ENCODE measurements around the gene SPECC1. TPM values are rescaled to one million over a fixed set of nuclear protein-coding genes. Genes with fewer than 3 reads are reported as not detected.
"Not testable (repeated sequence)": the region's sequence is repeated elsewhere in the genome, so short reads cannot be mapped to it uniquely, and the experiment has no call there.

SPECC1 gene
- polyA plus RNA-seq, 1 of the 3 experiments (the other 2 are of a cell fraction): 11.2 TPM

GRCh38 chr17:20227720-20228370 is 218.7 kb downstream of the SPECC1 start:
- H3K4me1 ChIP-seq (ENCODE audit: control insufficient read depth in 1 of 2, insufficient read depth in 2 of 2, low read depth in 1 of 2, low read length in 1 of 2); H3K9me3 ChIP-seq; H3K27ac ChIP-seq (ENCODE audit: low read depth in 2 of 2, low read length in 1 of 2); H3K79me2 ChIP-seq (ENCODE audit: insufficient read depth); H3K4me2 ChIP-seq; DNase-seq; H3K9ac ChIP-seq; H4K20me1 ChIP-seq (ENCODE audit: insufficient read depth); H3K36me3 ChIP-seq (replicated peaks in 1 of 2; ENCODE audit: control insufficient read depth in 1 of 2, insufficient read depth in 2 of 2, low read length in 1 of 2); POLR2A ChIA-PET; H3F3A ChIP-seq (replicated peaks; ENCODE audit: insufficient read depth); H3K27me3 ChIP-seq (ENCODE audit: insufficient read depth); H3K9me2 ChIP-seq; H3K4me3 ChIP-seq (ENCODE audit: low read depth in 2 of 2, low read length in 1 of 2); H2AFZ ChIP-seq (ENCODE audit: low read depth): not testable (repeated sequence)
- CTCF ChIA-PET: interaction anchor here (0.6 to 5.3 kb wide), 11 partner anchors 9 to 972 kb away, joined by 3 to 59 read pairs (median 9); no protein-coding TSS in a partner anchor
- 97% methylated on average over 11 of the region's 11 CpGs for WGBS (ENCODE audit: low lambda C conversion rate)

GRCh38 chr17:20228410-20228809 is 219.3 kb downstream of the SPECC1 start:
- DNase-seq: no peak
- H3K4me3 ChIP-seq (ENCODE audit: low read depth in 2 of 2, low read length in 1 of 2): no peak overlapping the region
- no peak overlapping the region for H3K27ac ChIP-seq (ENCODE audit: low read depth in 2 of 2, low read length in 1 of 2)
- TF ChIP-seq USF2 (IDR thresholded peaks at IDR 0.05; ENCODE audit: borderline replicate concordance, low read depth, low read length): no peak
- TF ChIP-seq MAX (IDR thresholded peaks at IDR 0.05; ENCODE audit: low read depth): no peak
- no peak for TF ChIP-seq SMC3 (IDR thresholded peaks at IDR 0.05; ENCODE audit: low read depth, low read length)
- TF ChIP-seq EZH2phosphoT487 (IDR thresholded peaks at IDR 0.05; ENCODE audit: borderline replicate concordance, low read depth): no peak
- TF ChIP-seq RCOR1 (IDR thresholded peaks at IDR 0.05; ENCODE audit: low read length): no peak
- TF ChIP-seq TAF1 (IDR thresholded peaks at IDR 0.05; ENCODE audit: borderline replicate concordance, low read depth, low read length): no peak
- no peak for TF ChIP-seq NRF1 (IDR thresholded peaks at IDR 0.05; ENCODE audit: low read depth, low read length)
- H4K20me1 ChIP-seq (ENCODE audit: insufficient read depth): no peaks in the 10 kb centered on the region
- CTCF ChIA-PET: interaction anchor here (0.6 to 5.3 kb wide), 6 partner anchors 8 to 972 kb away, joined by 4 to 59 read pairs (median 22); no protein-coding TSS in a partner anchor
- H3K9ac ChIP-seq: no peak overlapping the region
- POLR2A ChIA-PET: no interaction called here
- no peaks in the 10 kb centered on the region for H3F3A ChIP-seq (replicated peaks; ENCODE audit: insufficient read depth)
- H2AFZ ChIP-seq (ENCODE audit: low read depth): no peak overlapping the region
- peaks cover 0 to 3% of the 10 kb centered on the region in 2 experiments; a peak in 1 of 4 replicates for H3K4me1 ChIP-seq (ENCODE audit: control insufficient read depth in 1 of 2, insufficient read depth in 2 of 2, low read depth in 1 of 2, low read length in 1 of 2)
- no peak overlapping the region for H3K4me2 ChIP-seq
- no peaks in the 10 kb centered on the region for H3K9me2 ChIP-seq
- H3K27me3 ChIP-seq (ENCODE audit: insufficient read depth): no peaks in the 10 kb centered on the region
- WGBS (ENCODE audit: low lambda C conversion rate): 100% methylated on average over 1 of the region's 1 CpG
- no peaks in the 10 kb centered on the region; the same call in 1 of the 2 replicates for H3K79me2 ChIP-seq (ENCODE audit: insufficient read depth)
- H3K9me3 ChIP-seq: no peaks in the 10 kb centered on the region
- peaks cover 4 to 6% of the 10 kb centered on the region in 2 experiments for H3K36me3 ChIP-seq (replicated peaks in 1 of 2; ENCODE audit: control insufficient read depth in 1 of 2, insufficient read depth in 2 of 2, low read length in 1 of 2)

GRCh38 chr17:20228860-20229259 is 219.7 kb downstream of the SPECC1 start:
- 90% methylated on average over 3 of the region's 3 CpGs for WGBS (ENCODE audit: low lambda C conversion rate)
- H4K20me1 ChIP-seq (ENCODE audit: insufficient read depth): no peaks in the 10 kb centered on the region
- no peak for TF ChIP-seq NRF1 (IDR thresholded peaks at IDR 0.05; ENCODE audit: low read depth, low read length)
- TF ChIP-seq YY1 (IDR thresholded peaks at IDR 0.05; ENCODE audit: low read depth): no peak
- no peak for TF ChIP-seq EP300 (IDR thresholded peaks at IDR 0.05; ENCODE audit: borderline replicate concordance in 1 of 2, low read depth in 1 of 2, low read length in 1 of 2)
- no peaks in the 10 kb centered on the region for H3K27me3 ChIP-seq (ENCODE audit: insufficient read depth)
- no peak for DNase-seq
- CTCF ChIA-PET: interaction anchor here (0.6 to 3.3 kb wide), 4 partner anchors 8 to 971 kb away, joined by 3 to 29 read pairs (median 4); no protein-coding TSS in a partner anchor
- no peak overlapping the region for H3K9ac ChIP-seq
- peaks cover 4 to 6% of the 10 kb centered on the region in 2 experiments for H3K36me3 ChIP-seq (replicated peaks in 1 of 2; ENCODE audit: control insufficient read depth in 1 of 2, insufficient read depth in 2 of 2, low read length in 1 of 2)
- no peaks in the 10 kb centered on the region for H3F3A ChIP-seq (replicated peaks; ENCODE audit: insufficient read depth)
- no peaks in the 10 kb centered on the region for H3K9me2 ChIP-seq
- no peak overlapping the region for H2AFZ ChIP-seq (ENCODE audit: low read depth)
- POLR2A ChIA-PET: no interaction called here
- no peaks in the 10 kb centered on the region; the same call in 1 of the 2 replicates for H3K79me2 ChIP-seq (ENCODE audit: insufficient read depth)
- H3K4me2 ChIP-seq: no peak overlapping the region
- no peak overlapping the region for H3K27ac ChIP-seq (ENCODE audit: low read depth in 2 of 2, low read length in 1 of 2)
- H3K9me3 ChIP-seq: no peaks in the 10 kb centered on the region
- peaks cover 0 to 3% of the 10 kb centered on the region in 2 experiments; a peak in 1 of 4 replicates for H3K4me1 ChIP-seq (ENCODE audit: control insufficient read depth in 1 of 2, insufficient read depth in 2 of 2, low read depth in 1 of 2, low read length in 1 of 2)
- no peak overlapping the region for H3K4me3 ChIP-seq (ENCODE audit: low read depth in 2 of 2, low read length in 1 of 2)
